ENCODE measurements around the gene TIGIT. TPM values are rescaled to one million over a fixed set of nuclear protein-coding genes. Genes with fewer than 3 reads are reported as not detected.
A peak's percentile ranks its signal among the peaks of the same experiment; 100 is the strongest.

The TIGIT gene
- total RNA-seq, 1 experiment from 2014 or later: not detected

DNA sequence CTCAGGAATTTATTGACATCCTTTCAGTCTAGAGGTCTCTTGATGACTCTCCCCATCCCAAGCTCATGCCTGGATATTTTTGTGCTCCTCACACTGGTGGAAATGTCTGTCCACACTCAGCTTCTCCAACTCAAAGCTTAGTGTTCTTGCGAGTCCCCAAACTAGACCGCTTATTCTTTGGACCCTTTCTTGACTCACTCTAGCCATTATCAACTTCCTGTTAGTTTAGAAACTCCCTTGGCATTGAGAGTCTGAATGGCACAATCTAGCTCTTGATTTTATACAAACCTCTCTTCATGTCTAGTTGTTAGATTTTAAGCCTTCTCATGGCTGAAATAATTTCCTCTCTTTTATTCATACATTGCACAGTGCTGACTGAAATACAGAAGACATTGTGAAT lies 19.6 kb downstream of the TIGIT start:
- Histone ChIP-seq H3K9me2 (ENCODE audit: insufficient read depth) (no peaks in the 10 kb centered on the region), H3K79me2 (ENCODE audit: low read depth) (no peaks in the 10 kb centered on the region), H3K27me3 (ENCODE audit: insufficient read depth, low read depth) (no peaks in the 10 kb centered on the region), H3K27ac (no peak overlapping the region), H3K36me3 (ENCODE audit: low read depth) (no peaks in the 10 kb centered on the region), H3F3A (ENCODE audit: insufficient read depth, low read depth) (no peaks in the 10 kb centered on the region), H4K20me1 (ENCODE audit: insufficient read depth) (no peaks in the 10 kb centered on the region), H2AFZ (no peak overlapping the region), H3K4me1 (replicated peaks; ENCODE audit: insufficient read depth) (no peaks in the 10 kb centered on the region), H3K9me3 (ENCODE audit: insufficient read depth, low read depth) (no peaks in the 10 kb centered on the region), H3K4me2 (no peak overlapping the region), H3K4me3 (no peak overlapping the region)
- ChIA-PET POLR2A (ENCODE audit: unreplicated experiment) (no interaction called here), CTCF (no interaction called here)
- no TSS peak for BruUV-seq (replicated peaks)
- no peak for DNase-seq
- TF ChIP-seq, protein P1, sequence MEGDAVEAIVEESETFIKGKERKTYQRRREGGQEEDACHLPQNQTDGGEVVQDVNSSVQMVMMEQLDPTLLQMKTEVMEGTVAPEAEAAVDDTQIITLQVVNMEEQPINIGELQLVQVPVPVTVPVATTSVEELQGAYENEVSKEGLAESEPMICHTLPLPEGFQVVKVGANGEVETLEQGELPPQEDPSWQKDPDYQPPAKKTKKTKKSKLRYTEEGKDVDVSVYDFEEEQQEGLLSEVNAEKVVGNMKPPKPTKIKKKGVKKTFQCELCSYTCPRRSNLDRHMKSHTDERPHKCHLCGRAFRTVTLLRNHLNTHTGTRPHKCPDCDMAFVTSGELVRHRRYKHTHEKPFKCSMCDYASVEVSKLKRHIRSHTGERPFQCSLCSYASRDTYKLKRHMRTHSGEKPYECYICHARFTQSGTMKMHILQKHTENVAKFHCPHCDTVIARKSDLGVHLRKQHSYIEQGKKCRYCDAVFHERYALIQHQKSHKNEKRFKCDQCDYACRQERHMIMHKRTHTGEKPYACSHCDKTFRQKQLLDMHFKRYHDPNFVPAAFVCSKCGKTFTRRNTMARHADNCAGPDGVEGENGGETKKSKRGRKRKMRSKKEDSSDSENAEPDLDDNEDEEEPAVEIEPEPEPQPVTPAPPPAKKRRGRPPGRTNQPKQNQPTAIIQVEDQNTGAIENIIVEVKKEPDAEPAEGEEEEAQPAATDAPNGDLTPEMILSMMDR (conservative IDR thresholded peaks at IDR 0.05): no peak
- TF ChIP-seq EZH2 (IDR thresholded peaks at IDR 0.05; ENCODE audit: low read depth): no peak
- intact Hi-C loops (cut with micrococcal nuclease; ENCODE audit: unreplicated experiment): no loop called here

DNA sequence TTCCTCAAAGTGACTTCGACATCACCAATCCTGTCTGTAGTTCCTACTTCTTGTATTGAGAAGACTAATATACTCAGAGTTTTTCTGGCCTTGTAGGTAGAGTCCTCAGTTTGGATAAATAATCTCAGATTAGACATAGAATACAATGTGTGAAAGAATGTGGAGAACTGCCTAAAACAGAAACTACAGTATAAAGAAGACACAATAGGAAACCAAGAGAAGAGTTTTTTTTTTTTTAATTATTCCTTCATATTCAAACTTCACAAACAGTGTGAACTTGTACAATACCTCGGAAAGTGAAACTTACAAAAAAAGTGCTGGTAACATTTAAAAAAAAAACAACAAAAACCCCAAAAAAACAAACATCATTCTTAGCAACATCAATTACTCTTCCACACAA lies 20.5 kb downstream of the TIGIT start:
- CTCF ChIA-PET: interaction anchor here (0.5 kb wide), 1 partner anchor 624 kb away, joined by 3 read pairs; no protein-coding TSS in a partner anchor
- intact Hi-C loops (cut with micrococcal nuclease; ENCODE audit: unreplicated experiment): no loop called here

DNA sequence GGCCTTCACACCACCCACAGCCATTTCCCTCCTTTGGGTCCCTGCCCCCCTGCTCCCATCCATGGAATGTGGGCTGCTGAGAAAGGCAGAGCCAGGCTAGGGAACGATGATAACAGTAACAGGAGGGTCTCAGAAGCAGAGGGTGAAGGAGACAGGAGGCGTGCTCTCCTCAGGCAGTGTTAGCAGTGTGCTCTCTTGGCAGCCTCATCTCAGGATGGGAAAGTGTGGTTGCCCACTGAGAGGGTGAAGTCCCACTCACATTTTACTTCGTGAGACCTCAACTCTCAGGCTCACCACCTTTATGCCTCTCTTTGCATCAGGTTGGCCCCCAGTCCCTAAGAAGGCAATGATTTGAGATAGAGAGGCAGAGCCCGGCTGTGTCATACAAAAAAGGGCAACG lies 24.5 kb downstream of the TIGIT start:
- Histone ChIP-seq H3K4me1 (replicated peaks; ENCODE audit: insufficient read depth) (peaks cover 25% of the 10 kb centered on the region), H4K20me1 (ENCODE audit: insufficient read depth) (no peaks in the 10 kb centered on the region), H3K36me3 (ENCODE audit: low read depth) (no peaks in the 10 kb centered on the region), H3F3A (ENCODE audit: insufficient read depth, low read depth) (peaks cover 17% of the 10 kb centered on the region), H3K27me3 (ENCODE audit: insufficient read depth, low read depth) (no peaks in the 10 kb centered on the region), H3K9me2 (ENCODE audit: insufficient read depth) (no peaks in the 10 kb centered on the region), H3K4me3 (no peak overlapping the region), H3K79me2 (ENCODE audit: low read depth) (no peaks in the 10 kb centered on the region), H3K4me2 (no peak overlapping the region), H3K27ac (no peak overlapping the region), H2AFZ (no peak overlapping the region), H3K9me3 (ENCODE audit: insufficient read depth, low read depth) (no peaks in the 10 kb centered on the region)
- CTCF ChIA-PET: no interaction called here
- POLR2A ChIA-PET (ENCODE audit: unreplicated experiment): no interaction called here
- BruUV-seq (replicated peaks): no TSS peak
- intact Hi-C loops (cut with micrococcal nuclease; ENCODE audit: unreplicated experiment): no loop called here
- no peak for DNase-seq
- TF ChIP-seq EZH2 (IDR thresholded peaks at IDR 0.05; ENCODE audit: low read depth): no peak

More for the DNA sequence above, 20.5 kb downstream of the TIGIT start:
- Histone ChIP-seq H2AFZ (no peak overlapping the region), H3K27me3 (ENCODE audit: insufficient read depth, low read depth) (no peaks in the 10 kb centered on the region), H3K4me3 (no peak overlapping the region), H3F3A (ENCODE audit: insufficient read depth, low read depth) (peaks cover 5% of the 10 kb centered on the region; the same call in 1 of the 2 replicates), H3K9me3 (ENCODE audit: insufficient read depth, low read depth) (no peaks in the 10 kb centered on the region), H3K36me3 (ENCODE audit: low read depth) (no peaks in the 10 kb centered on the region), H3K27ac (no peak overlapping the region), H3K9me2 (ENCODE audit: insufficient read depth) (no peaks in the 10 kb centered on the region), H3K4me2 (no peak overlapping the region), H4K20me1 (ENCODE audit: insufficient read depth) (no peaks in the 10 kb centered on the region), H3K4me1 (replicated peaks; ENCODE audit: insufficient read depth) (peaks cover 6% of the 10 kb centered on the region), H3K79me2 (ENCODE audit: low read depth) (no peaks in the 10 kb centered on the region)
- no peak for DNase-seq
- TF ChIP-seq, protein P1 (conservative IDR thresholded peaks at IDR 0.05): no peak
- no peak for TF ChIP-seq EZH2 (IDR thresholded peaks at IDR 0.05; ENCODE audit: low read depth)
- no TSS peak for BruUV-seq (replicated peaks)
- POLR2A ChIA-PET (ENCODE audit: unreplicated experiment): no interaction called here

DNA sequence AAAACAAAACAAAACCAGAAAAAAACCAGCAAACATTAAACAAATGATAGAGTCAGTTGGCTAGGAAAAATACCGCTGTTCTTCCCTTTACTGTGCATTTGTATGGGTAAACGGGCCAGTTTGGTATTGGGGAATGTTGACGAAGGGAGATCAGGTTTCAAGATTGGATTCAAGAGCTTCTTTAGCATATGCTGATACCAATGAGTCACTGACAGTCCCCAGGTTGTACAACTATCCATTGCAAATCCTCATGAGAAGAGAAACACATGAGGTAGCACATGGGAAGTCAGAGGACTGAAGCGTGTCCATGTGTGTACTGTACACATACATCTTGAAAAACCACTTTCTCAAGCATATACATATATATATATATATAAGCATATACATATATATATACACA lies 25.6 kb downstream of the TIGIT start:
- Histone ChIP-seq H3K9me2 (ENCODE audit: insufficient read depth) (no peaks in the 10 kb centered on the region), H4K20me1 (ENCODE audit: insufficient read depth) (no peaks in the 10 kb centered on the region), H3K27me3 (ENCODE audit: insufficient read depth, low read depth) (no peaks in the 10 kb centered on the region), H3K36me3 (ENCODE audit: low read depth) (no peaks in the 10 kb centered on the region), H2AFZ (no peak overlapping the region), H3K9me3 (ENCODE audit: insufficient read depth, low read depth) (no peaks in the 10 kb centered on the region), H3K79me2 (ENCODE audit: low read depth) (no peaks in the 10 kb centered on the region), H3K4me3 (no peak overlapping the region), H3K27ac (peak overlapping the region; percentile 65), H3K4me1 (replicated peaks; ENCODE audit: insufficient read depth) (peaks cover 25% of the 10 kb centered on the region), H3F3A (ENCODE audit: insufficient read depth, low read depth) (peaks cover 17% of the 10 kb centered on the region), H3K4me2 (peak overlapping the region; percentile 27; the same call in 1 of the 2 replicates)
- no TSS peak for BruUV-seq (replicated peaks)
- TF ChIP-seq, protein P1 (conservative IDR thresholded peaks at IDR 0.05): no peak
- TF ChIP-seq EZH2 (IDR thresholded peaks at IDR 0.05; ENCODE audit: low read depth): no peak
- ChIA-PET POLR2A (ENCODE audit: unreplicated experiment) (interaction anchor here (0.6 kb wide), 4 partner anchors 70 to 607 kb away, joined by 3 to 22 read pairs (median 4); partner anchors contain the start of genes CCDC191 and QTRT2), CTCF (interaction anchor here (1.2 kb wide), 1 partner anchor 17 kb away, joined by 6 read pairs; no protein-coding TSS in a partner anchor)
- intact Hi-C loops (cut with micrococcal nuclease; ENCODE audit: unreplicated experiment): no loop called here
- DNase-seq: peak; percentile 46 to 90

Data from PC-9 (cell line).